Duodenal mucosa (tissue), 2 donors: ENCODE data around the gene IFIT5.
"Not testable (repeated sequence)": the region's sequence is repeated elsewhere in the genome, so short reads cannot be mapped to it uniquely, and the experiment has no call there.

Experiments
- H3K27ac ChIP-seq: one replicate; pipeline ENCODE4 v1.7.0; 2013; ENCODE audit warnings: low read depth, low read length
- H3K27me3 ChIP-seq, 2 donors: one replicate each; pipeline ENCODE4 v1.7.0; 2013; ENCODE audit warnings: low read length in 2 of 2, control low read depth in 1 of 2; ENCODE audit not compliant: insufficient read depth in 2 of 2, control insufficient read depth in 1 of 2
- H3K36me3 ChIP-seq, 2 donors: one replicate each; pipeline ENCODE4 v1.7.0; 2013; ENCODE audit warnings: low read length in 2 of 2, control low read depth in 1 of 2; ENCODE audit not compliant: insufficient read depth in 2 of 2, control insufficient read depth in 1 of 2
- H3K4me1 ChIP-seq, 2 donors: one replicate each; pipeline ENCODE4 v1.7.0; 2013; ENCODE audit warnings: low read length in 2 of 2, control low read depth in 1 of 2; ENCODE audit not compliant: insufficient read depth in 2 of 2, control insufficient read depth in 1 of 2
- H3K4me3 ChIP-seq, 2 donors: one replicate each; pipeline ENCODE4 v1.7.0; 2013; ENCODE audit warnings: low read length in 2 of 2, low read depth in 1 of 2
- H3K9ac ChIP-seq, 2 donors: one replicate each; pipeline ENCODE4 v1.7.0; 2013; ENCODE audit warnings: low read length in 2 of 2, low read depth in 1 of 2
- H3K9me3 ChIP-seq, 2 donors: one replicate each; pipeline ENCODE4 v1.7.0; 2013; ENCODE audit warnings: low read length in 2 of 2, control low read depth in 1 of 2; ENCODE audit not compliant: control insufficient read depth in 1 of 2

IFIT5 gene

GRCh38 chr10:89379103-89379502, 35.3 kb upstream of the IFIT5 start:
- no peak overlapping the region for H3K4me3 ChIP-seq
- H3K27me3 ChIP-seq, result no peaks in the 10 kb centered on the region
- H3K36me3 ChIP-seq, result no peaks in the 10 kb centered on the region
- H3K9me3 ChIP-seq, result no peaks in the 10 kb centered on the region
- H3K27ac ChIP-seq, result no peak overlapping the region
- no peak overlapping the region for H3K9ac ChIP-seq
- peaks cover 10 to 11% of the 10 kb centered on the region in 2 donors for H3K4me1 ChIP-seq

DNA sequence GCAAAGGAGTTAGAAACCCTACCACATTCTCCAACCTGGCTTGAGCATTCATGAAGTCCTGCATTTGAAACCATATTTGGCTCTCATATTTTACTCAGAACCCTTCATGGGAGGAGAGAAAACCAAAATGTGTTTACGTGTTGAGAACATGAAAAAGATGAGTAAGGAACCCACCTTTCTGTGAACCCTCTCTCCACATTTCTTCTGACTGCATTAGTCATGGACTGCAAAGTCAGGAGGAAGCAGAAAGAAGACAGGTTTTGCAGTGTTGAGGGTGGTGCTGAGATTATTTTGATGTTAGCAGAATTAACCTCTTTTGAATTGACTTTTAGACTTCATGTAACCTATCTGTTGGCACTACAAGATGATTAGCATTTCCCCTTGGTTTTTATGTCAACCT, 31.6 kb upstream of the IFIT5 start:
- no peak overlapping the region for H3K9ac ChIP-seq
- H3K4me1 ChIP-seq, result peaks cover 0 to 2% of the 10 kb centered on the region in 2 donors
- no peaks in the 10 kb centered on the region for H3K9me3 ChIP-seq
- no peak overlapping the region for H3K4me3 ChIP-seq
- H3K36me3 ChIP-seq, result no peaks in the 10 kb centered on the region
- no peak overlapping the region for H3K27ac ChIP-seq
- no peaks in the 10 kb centered on the region for H3K27me3 ChIP-seq

DNA sequence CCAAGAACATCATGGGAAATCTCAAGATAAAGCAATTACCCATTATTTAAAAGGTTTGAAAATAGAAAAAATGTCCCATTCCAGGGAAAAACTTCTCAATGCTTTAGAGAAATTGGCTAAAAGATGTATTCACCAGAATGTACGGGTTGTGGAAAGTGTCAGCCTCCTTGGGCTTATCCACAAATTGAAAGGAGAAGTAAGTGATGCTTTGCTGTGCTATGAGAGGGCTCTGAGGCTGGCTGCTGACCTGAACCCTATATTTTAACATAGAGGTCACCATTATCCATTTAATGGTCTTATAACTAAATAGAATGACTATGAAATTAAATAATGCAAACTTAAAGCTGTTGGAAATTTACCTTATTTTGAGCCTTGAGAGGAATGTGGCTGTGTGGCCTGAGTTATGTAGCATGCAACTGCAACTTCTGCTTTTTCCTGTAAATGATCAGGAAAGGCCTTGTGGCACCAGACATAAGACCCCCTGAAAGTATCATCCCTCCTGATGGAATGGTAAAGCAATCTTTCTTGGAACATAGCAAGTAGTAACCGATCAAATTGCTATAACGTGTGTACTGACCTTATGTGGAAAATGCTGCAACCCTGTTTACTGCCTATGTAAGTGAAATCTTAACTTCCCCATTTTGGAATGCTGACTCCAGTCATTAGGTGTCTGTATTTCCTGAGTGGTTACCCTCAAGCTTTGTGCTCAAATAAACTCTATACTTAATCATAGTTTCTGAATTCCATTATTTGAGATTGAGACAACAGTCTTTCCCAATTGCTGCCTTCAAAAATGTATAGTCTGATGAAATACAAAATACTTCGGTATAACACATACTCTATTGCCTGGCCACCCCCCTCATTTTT, 29.7 kb upstream of the IFIT5 start:
- Histone ChIP-seq H3K27ac (no peak overlapping the region), H3K27me3 (no peaks in the 10 kb centered on the region), H3K4me3 (no peak overlapping the region), H3K9me3 (no peaks in the 10 kb centered on the region), H3K9ac (no peak overlapping the region), H3K36me3 (no peaks in the 10 kb centered on the region), H3K4me1 (peaks cover 0 to 2% of the 10 kb centered on the region in 2 donors)

- H3K36me3 ChIP-seq, result no peaks in the 10 kb centered on the region
- no peak overlapping the region for H3K4me3 ChIP-seq
- peaks cover 16 to 17% of the 10 kb centered on the region in 2 donors for H3K4me1 ChIP-seq
- H3K9ac ChIP-seq, result no peak overlapping the region
- H3K27ac ChIP-seq, result no peak overlapping the region
- no peaks in the 10 kb centered on the region for H3K27me3 ChIP-seq
- no peaks in the 10 kb centered on the region for H3K9me3 ChIP-seq
These were observed 25.6 kb upstream of the IFIT5 start for GRCh38 chr10:89388806-89389205.

DNA sequence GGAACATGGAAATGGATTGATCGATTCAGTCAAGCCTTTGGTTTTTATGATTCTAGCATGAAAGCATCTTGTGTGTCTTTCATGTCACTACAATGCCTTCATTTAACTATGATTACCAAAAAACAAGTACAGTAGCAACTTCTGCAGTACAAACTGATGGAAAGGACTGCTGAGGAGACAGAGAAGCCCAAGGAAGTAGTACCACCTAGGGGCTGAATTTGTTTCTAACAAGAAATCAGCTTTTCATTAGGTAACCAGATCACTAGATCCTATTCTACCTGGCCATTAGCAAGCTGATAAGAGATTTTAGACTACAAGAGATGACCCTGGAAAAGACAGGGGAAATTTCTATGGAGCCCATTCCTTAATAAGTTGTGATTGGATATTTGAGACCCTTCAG, 25.1 kb upstream of the IFIT5 start:
- no peak overlapping the region for H3K4me3 ChIP-seq
- H3K4me1 ChIP-seq, result peaks cover 16 to 17% of the 10 kb centered on the region in 2 donors
- H3K27ac ChIP-seq, result no peak overlapping the region
- H3K9me3 ChIP-seq, result no peaks in the 10 kb centered on the region
- no peaks in the 10 kb centered on the region for H3K27me3 ChIP-seq
- H3K9ac ChIP-seq, result no peak overlapping the region
- H3K36me3 ChIP-seq, result no peaks in the 10 kb centered on the region

DNA sequence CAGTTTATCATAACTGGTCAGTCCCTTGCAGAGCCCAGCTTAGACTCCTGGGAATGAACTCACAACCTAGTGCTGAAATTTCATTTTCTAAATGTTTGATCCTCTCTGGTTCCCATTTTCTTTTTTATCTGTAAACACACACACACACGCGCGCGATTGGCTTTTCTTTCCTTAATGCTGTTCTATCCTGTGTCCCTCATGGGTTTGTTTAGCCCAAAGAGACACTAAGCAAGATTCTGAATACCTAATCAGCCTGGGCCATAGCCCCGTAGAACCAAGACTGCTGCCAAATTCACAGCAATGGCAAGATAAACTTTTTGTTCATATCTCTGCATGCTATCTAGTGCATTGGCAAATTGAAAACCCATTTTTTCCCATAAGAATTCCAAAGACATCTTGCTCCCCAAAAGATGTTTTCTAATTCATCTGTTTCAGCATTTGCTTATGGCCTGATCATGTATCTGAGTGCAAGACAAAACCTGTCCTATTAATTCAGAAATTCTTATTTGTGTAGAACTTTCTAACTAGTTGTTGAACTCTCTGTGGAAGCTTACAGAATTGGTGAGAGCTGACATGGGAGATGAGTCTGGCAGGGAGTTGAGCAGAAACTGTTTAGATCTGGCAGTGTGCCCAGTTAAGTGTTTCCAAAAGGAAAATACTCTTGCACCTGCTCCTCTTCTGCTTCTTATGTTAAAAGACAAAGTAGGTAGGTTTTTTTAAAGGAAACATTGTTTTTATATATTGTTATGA, 23.7 kb upstream of the IFIT5 start:
- Histone ChIP-seq H3K27me3 (no peaks in the 10 kb centered on the region), H3K4me1 (peaks cover 13 to 17% of the 10 kb centered on the region in 2 donors), H3K36me3 (no peaks in the 10 kb centered on the region), H3K9me3 (no peaks in the 10 kb centered on the region), H3K9ac (no peak overlapping the region), H3K27ac (no peak overlapping the region), H3K4me3 (no peak overlapping the region)

DNA sequence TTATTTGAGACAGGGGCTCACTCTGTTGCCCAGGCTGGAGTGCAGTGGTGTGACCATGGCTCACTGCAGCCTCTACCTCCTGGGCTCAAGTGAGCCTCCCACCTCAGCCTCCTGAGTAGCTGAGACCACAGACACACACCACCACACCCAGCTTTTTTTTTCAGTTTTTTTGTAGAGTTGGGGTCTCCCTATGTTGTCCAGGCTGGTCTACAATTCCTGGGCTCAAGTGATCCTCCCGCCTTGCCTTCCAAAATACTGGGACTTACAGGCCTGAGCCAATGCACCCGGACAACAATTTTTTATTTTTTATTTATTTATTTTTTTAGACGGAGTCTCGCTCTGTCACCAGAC, 23.2 kb upstream of the IFIT5 start:
- not testable (repeated sequence) for H3K9ac ChIP-seq, H3K27ac ChIP-seq, H3K4me3 ChIP-seq, H3K9me3 ChIP-seq, H3K27me3 ChIP-seq, H3K36me3 ChIP-seq
- peaks cover 13 to 17% of the 10 kb centered on the region in 2 donors for H3K4me1 ChIP-seq

GRCh38 chr10:89391907-89392756, 22.2 kb upstream of the IFIT5 start, which contains the start of gene IFIT1:
Gene IFIT1, plus strand, starts transcription at chr10:89392623. Its CDS starts 90 bp downstream, at chr10:89392713.
- Histone ChIP-seq H3K4me3 (peak within 1 kb of the TSS; percentile 76 to 78), H3K9ac (peak within 1 kb of the TSS; percentile 34 to 39), H3K27ac (peak within 1 kb of the TSS; percentile 57), H3K4me1 (peaks cover 13 to 17% of the 10 kb centered on the region in 2 donors), H3K36me3 (no peaks in the 10 kb centered on the region), H3K27me3 (no peaks in the 10 kb centered on the region), H3K9me3 (no peaks in the 10 kb centered on the region)

GRCh38 chr10:89392974-89393373, 21.4 kb upstream of the IFIT5 start:
- no peaks in the 10 kb centered on the region for H3K9me3 ChIP-seq
- H3K27ac ChIP-seq, result peak overlapping the region; percentile 57
- H3K4me3 ChIP-seq, result peak overlapping the region; percentile 76 to 78
- no peaks in the 10 kb centered on the region for H3K36me3 ChIP-seq
- H3K4me1 ChIP-seq, result peaks cover 13 to 17% of the 10 kb centered on the region in 2 donors
- no peaks in the 10 kb centered on the region for H3K27me3 ChIP-seq
- peak overlapping the region in 1 of 2 donors; percentile 39 for H3K9ac ChIP-seq
